NB4 (cell line): ENCODE measurements around the gene PBX3.

Experiments
- CTCF ChIP-seq: IDR thresholded peaks from one replicate; pipeline ENCODE4 v1.5.1; 2012; ENCODE audit warnings: low read depth, low read length
- MAX ChIP-seq: IDR thresholded peaks from 2 replicates; pipeline ENCODE4 v1.6.1; 2011; ENCODE audit warnings: low read depth, low read length
- MYC ChIP-seq: IDR thresholded peaks from 2 replicates; pipeline ENCODE4 v1.6.1; 2011; ENCODE audit warnings: low read depth, low read length
- POLR2A ChIP-seq: IDR thresholded peaks from 2 replicates; pipeline ENCODE4 v1.6.1; 2011; ENCODE audit warnings: mild to moderate bottlenecking; ENCODE audit not compliant: insufficient read length; ENCODE audit errors: extremely low read depth

GRCh38 chr9:125820100-125820804 lies 73.1 kb downstream of the PBX3 start:
- TF ChIP-seq CTCF (no peak), POLR2A (no peak), MAX (no peak), MYC (no peak)
